ENCODE results near the gene GPR4.

The GPR4 gene

DNA sequence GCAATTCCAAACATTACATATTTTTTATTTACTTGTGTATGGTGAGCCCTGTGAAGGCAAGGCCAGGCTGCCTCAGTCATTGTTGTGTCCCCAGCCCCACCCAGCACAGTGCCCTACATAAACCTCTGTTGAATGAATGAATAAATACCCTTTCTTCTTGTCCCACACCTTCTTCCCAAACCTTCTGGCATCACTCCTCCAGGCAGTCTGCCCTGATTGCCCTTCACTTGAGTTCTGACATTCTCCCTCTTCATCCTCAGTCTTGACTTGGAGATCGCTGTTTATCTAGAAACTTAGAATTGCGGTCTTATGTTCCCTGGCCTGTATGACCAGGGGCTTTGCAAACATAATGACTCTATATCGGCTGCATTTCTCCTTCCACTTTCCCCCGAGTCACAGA lies 12.2 kb downstream of the GPR4 start:
- DNase-seq (ENCODE audit: low spot score): no peak

GRCh38 chr19:45587873-45588272 lies 14.1 kb downstream of the GPR4 start:
- no peak for DNase-seq (ENCODE audit: low spot score)

DNA sequence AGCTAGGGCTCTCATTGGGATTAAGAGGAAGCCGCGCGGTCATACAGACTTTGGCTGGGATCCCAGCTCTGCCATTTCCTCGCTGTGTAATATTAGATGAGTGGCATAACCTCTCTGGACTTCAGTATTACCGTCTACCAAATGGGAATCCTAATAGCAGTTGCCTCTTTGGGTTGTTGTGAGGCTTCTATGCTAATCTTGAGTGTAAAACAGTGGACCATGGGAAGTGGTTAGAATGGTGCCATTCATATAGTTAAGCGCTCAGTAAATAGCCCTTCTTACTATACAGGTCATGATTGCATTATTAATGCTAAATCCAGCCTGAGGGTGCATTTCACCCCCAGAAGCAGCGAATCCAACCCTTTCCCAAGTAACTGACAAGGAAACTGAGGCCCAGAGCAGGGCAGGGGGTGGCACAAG lies 16.8 kb downstream of the GPR4 start:
- no peak for DNase-seq (ENCODE audit: low spot score)

GRCh38 chr19:45584332-45585157 lies 17.5 kb downstream of the GPR4 start, which contains the start of gene OPA3:
OPA3 (minus strand) TSS chr19:45584802; CDS start chr19:45584764, 38 bp downstream.
- peak; percentile 99 for DNase-seq (ENCODE audit: low spot score)

- no peak for DNase-seq (ENCODE audit: low spot score)
Measured at GRCh38 chr19:45581576-45581975, 20.4 kb downstream of the GPR4 start.

DNA sequence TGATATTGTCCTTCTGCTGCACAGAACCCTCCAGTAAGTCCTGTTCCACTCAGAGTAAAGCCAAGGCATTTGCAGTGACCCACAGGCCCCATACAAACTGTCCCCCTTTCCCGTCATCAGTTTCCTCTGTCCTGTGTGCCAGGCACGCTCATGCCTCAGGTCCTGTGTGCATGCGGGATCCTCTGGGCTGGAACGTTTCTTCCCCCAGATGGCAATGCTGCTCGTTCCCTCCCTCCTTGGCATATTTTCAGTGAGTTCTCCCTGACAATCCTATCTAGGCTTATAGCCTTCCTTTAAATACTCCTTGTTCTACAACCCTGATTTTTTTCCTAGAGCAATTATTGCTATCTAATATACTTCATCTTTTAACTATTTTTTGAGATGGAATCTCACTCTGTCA lies 23.2 kb downstream of the GPR4 start:
- DNase-seq (ENCODE audit: low spot score): no peak

GRCh38 chr19:45577111-45577905 lies 24.7 kb downstream of the GPR4 start:
- peak; percentile 14 for DNase-seq (ENCODE audit: low spot score)

DNA sequence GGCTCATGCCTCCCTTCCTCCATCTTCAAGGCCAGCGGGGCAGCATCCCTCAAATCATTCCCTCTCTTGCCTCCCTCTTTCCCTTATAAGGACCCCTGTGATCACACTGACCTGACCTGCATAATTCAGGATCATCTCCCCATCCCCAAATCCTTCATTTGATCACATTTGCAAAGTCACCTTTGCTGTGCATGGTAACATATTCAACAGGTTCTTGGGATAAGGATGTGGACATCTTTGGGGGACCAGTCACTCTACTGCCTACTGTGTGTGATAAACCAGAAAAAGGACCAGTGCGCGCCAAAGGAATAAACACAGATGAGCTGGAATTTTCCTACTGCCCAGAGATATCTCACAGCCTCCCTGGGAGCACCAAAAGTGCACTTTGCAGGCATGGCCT lies 25.3 kb downstream of the GPR4 start:
- DNase-seq (ENCODE audit: low spot score): no peak

DNA sequence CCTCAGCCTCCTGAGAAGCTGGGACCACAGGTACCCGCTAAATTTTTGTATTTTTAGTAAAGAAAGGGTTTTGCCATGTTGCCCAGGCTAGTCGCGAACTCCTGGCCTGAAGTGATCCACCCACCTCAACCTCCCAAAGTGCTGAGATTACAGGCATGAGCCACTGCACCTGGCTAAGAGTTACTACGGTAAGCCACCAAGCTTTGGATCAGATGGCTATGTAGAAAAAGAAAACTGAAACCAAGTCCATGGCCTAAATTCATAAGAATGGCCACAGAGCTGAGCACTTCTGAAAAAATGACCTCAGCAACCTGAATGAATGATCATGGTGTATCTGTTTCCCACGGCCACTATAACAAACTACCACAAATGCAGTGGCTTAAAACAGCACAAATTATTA lies 26.8 kb downstream of the GPR4 start:
- no peak for DNase-seq (ENCODE audit: low spot score)

DNA sequence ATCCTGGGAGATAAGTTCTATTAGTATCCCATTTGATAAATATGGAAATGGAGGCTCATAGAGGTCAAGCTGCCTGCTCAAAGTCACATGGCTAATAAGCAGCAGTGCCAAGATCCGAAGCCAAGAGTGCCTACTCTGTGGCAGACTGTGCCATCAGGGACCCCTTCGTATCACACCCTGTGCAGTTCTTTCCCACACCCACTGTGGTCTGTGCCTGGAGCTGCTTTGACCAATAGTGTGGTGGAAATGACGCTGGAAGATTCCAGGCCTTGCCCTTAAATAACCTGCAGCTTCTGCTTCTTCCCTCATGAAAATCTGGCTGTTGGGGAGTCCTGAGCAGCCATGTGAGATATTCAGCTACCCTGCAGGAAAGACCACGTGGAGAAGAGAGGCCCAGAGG lies 27.5 kb downstream of the GPR4 start:
- no peak for DNase-seq (ENCODE audit: low spot score)

GRCh38 chr19:45571457-45572220 lies 30.4 kb downstream of the GPR4 start:
- DNase-seq (ENCODE audit: low spot score): no peak

DNA sequence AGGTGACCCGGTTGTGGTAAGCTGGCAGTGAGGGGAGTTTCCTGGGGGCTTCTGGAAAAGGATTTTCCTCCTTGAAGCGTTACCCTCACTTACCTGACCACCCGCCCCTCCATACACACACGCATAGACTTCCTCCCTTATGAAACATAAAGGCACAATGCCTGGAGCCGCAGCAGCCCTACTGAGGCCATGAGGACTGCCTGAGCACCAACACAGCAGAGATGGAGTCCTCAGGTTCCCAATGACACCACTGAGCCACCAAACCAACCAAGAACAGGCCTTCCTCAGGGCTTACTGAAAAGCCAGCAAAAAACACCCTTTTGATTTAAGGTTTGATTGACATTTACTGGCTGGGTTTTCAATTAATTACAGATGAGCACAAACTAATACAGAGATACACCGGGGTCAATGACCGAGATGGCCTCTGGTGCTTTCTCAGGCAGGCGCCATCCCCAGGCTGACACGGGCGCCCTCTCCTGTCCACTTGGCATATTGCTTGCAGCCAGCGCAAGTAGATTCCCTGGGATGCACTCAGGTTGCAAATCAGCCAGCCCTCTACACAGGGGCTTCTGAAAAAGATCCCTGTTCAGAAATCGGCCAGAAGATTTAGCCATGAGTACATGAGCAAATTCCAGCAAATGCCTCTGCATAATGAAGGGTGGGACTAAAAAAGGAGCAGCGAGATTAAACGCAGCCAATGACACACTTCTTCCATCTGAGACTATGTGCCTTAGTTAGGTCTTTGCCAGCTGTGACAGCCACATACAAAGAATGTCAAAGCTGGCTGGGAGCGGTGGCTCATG lies 32.2 kb downstream of the GPR4 start:
- DNase-seq (ENCODE audit: low spot score): peak; percentile 57

GRCh38 chr19:45568732-45569131 lies 33.3 kb downstream of the GPR4 start:
- DNase-seq (ENCODE audit: low spot score): peak; percentile 83

GRCh38 chr19:45567609-45568008 lies 34.4 kb downstream of the GPR4 start:
- peak; percentile 9 for DNase-seq (ENCODE audit: low spot score)

GRCh38 chr19:45564131-45564780 lies 37.8 kb downstream of the GPR4 start:
- no peak for DNase-seq (ENCODE audit: low spot score)

GRCh38 chr19:45560686-45561085 lies 41.3 kb downstream of the GPR4 start:
- DNase-seq (ENCODE audit: low spot score): no peak

GRCh38 chr19:45560038-45560437 lies 42.0 kb downstream of the GPR4 start:
- DNase-seq (ENCODE audit: low spot score): no peak

- DNase-seq (ENCODE audit: low spot score): no peak
Measured at GRCh38 chr19:45558399-45558878, 43.6 kb downstream of the GPR4 start.

GRCh38 chr19:45556835-45557234 lies 45.2 kb downstream of the GPR4 start:
- no peak for DNase-seq (ENCODE audit: low spot score)

DNA sequence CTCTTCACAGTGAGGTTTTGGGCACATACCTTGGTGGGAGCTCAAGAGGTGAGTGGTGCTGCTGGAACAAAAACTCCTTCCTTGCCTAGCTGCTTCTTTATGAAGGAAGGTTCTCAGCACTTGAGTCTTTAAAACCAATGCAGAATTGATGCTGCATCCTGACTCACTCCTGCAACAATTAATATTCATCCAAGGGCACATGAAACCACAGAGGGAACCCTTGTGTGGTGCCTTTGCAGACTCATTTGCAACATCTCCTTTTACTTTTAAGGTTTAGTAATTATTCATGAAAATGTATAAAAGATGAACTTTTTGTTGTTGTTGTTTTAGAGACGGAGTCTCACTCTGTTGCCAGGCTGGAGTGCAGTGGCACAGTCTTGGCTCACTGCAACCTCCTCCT lies 47.5 kb downstream of the GPR4 start:
- no peak for DNase-seq (ENCODE audit: low spot score)

- DNase-seq (ENCODE audit: low spot score): no peak
Measured at GRCh38 chr19:45553464-45553863, 48.5 kb downstream of the GPR4 start.
